ENCODE results near the gene NTM.

DNA sequence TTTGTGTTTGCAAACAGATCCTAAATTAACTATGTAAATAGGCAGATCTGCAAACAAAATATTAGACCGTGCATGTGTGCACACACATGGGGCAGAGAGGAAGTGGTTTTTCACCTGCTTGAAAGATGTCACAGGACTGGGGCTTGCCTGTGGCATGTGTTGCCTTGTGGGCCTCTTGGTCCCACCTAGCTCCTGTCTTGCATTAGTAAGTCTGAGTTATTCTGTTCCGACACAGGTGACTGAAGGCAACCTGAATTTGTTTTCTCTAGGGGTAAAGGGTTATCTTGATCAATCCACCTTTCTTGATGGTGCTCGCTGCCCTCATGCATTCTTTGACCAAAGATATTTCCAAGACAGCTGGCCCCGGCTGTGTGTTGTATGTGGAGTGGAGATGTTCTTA, 667.5 kb downstream of the NTM start:
- TF ChIP-seq, protein P1, sequence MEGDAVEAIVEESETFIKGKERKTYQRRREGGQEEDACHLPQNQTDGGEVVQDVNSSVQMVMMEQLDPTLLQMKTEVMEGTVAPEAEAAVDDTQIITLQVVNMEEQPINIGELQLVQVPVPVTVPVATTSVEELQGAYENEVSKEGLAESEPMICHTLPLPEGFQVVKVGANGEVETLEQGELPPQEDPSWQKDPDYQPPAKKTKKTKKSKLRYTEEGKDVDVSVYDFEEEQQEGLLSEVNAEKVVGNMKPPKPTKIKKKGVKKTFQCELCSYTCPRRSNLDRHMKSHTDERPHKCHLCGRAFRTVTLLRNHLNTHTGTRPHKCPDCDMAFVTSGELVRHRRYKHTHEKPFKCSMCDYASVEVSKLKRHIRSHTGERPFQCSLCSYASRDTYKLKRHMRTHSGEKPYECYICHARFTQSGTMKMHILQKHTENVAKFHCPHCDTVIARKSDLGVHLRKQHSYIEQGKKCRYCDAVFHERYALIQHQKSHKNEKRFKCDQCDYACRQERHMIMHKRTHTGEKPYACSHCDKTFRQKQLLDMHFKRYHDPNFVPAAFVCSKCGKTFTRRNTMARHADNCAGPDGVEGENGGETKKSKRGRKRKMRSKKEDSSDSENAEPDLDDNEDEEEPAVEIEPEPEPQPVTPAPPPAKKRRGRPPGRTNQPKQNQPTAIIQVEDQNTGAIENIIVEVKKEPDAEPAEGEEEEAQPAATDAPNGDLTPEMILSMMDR (IDR thresholded peaks at IDR 0.05; ENCODE audit: low read depth, low read length, poor library complexity, severe bottlenecking): no peak
- TF ChIP-seq EZH2phosphoT487 (IDR thresholded peaks at IDR 0.05; ENCODE audit: borderline replicate concordance, low read length): no peak
